Kidney epithelial cell (primary cell): ENCODE data around the gene ARHGAP22. TPM values are rescaled to one million over a fixed set of nuclear protein-coding genes. Genes with fewer than 3 reads are reported as not detected.

Experiments
- DNase-seq: peaks from one replicate; pipeline ENCODE4 v3.0.0-alpha.2; 2010; ENCODE audit warnings: low read depth
- H3K27me3 ChIP-seq: 2 replicates; pipeline ENCODE4 v1.6.0; 2011; ENCODE audit warnings: low read length; ENCODE audit not compliant: control insufficient read depth, insufficient read depth
- H3K36me3 ChIP-seq: 2 replicates; pipeline ENCODE4 v1.5.1; 2011; ENCODE audit warnings: low read length; ENCODE audit not compliant: control insufficient read depth, insufficient read depth
- H3K4me3 ChIP-seq: 2 replicates; pipeline ENCODE4 v1.5.1; 2011; ENCODE audit warnings: low read depth, mild to moderate bottlenecking, control low read depth, low read length
- CTCF ChIP-seq: IDR thresholded peaks from 2 replicates; pipeline ENCODE4 v1.5.1; 2011; ENCODE audit warnings: mild to moderate bottlenecking, moderate library complexity, low read length, control low read depth, inconsistent platforms; ENCODE audit not compliant: insufficient read depth, poor library complexity, severe bottlenecking
- total RNA-seq: library from RNA; depleted of rRNA; stranded (reverse); fragments of >200 nt; gene quantifications from 2 replicates; pipeline ENCODE4 v1.2.3, GENCODE V29; 2015

The ARHGAP22 gene
- total RNA-seq, 1 donor from 2014 or later, result 7.0 TPM

- H3K4me3 ChIP-seq, result no peak overlapping the region
- H3K36me3 ChIP-seq, result peaks cover 1% of the 10 kb centered on the region
- no peak for DNase-seq
- TF ChIP-seq CTCF, result no peak
- no peaks in the 10 kb centered on the region for H3K27me3 ChIP-seq
These were observed 87.4 kb downstream of the ARHGAP22 start for GRCh38 chr10:48517482-48517881.

GRCh38 chr10:48516911-48517310, 88.0 kb downstream of the ARHGAP22 start:
- TF ChIP-seq CTCF, result no peak

GRCh38 chr10:48514916-48515315, 90.0 kb downstream of the ARHGAP22 start:
- TF ChIP-seq CTCF, result no peak
- DNase-seq, result no peak
- H3K4me3 ChIP-seq, result no peak overlapping the region
- no peaks in the 10 kb centered on the region for H3K27me3 ChIP-seq
- peaks cover 1% of the 10 kb centered on the region for H3K36me3 ChIP-seq

More at GRCh38 chr10:48516911-48517310, 88.0 kb downstream of the ARHGAP22 start:
- Histone ChIP-seq H3K27me3 (no peaks in the 10 kb centered on the region), H3K36me3 (peaks cover 1% of the 10 kb centered on the region), H3K4me3 (no peak overlapping the region)
- DNase-seq, result no peak

GRCh38 chr10:48514255-48514654, 90.6 kb downstream of the ARHGAP22 start:
- H3K36me3 ChIP-seq, result peaks cover 1% of the 10 kb centered on the region
- TF ChIP-seq CTCF, result no peak
- DNase-seq, result no peak

GRCh38 chr10:48512861-48513260, 92.0 kb downstream of the ARHGAP22 start:
- no peak for TF ChIP-seq CTCF
- H3K36me3 ChIP-seq, result peaks cover 1% of the 10 kb centered on the region
- H3K27me3 ChIP-seq, result no peaks in the 10 kb centered on the region

More at GRCh38 chr10:48514255-48514654, 90.6 kb downstream of the ARHGAP22 start:
- Histone ChIP-seq H3K4me3 (no peak overlapping the region), H3K27me3 (no peaks in the 10 kb centered on the region)

GRCh38 chr10:48511875-48512231, 93.0 kb downstream of the ARHGAP22 start:
- H3K27me3 ChIP-seq, result no peaks in the 10 kb centered on the region
- H3K36me3 ChIP-seq, result no peaks in the 10 kb centered on the region
- H3K4me3 ChIP-seq, result no peak overlapping the region
- no peak for DNase-seq
- TF ChIP-seq CTCF, result no peak

More at GRCh38 chr10:48512861-48513260, 92.0 kb downstream of the ARHGAP22 start:
- H3K4me3 ChIP-seq, result no peak overlapping the region
- no peak for DNase-seq
